ENCODE measurements around the gene IDH3A.

The IDH3A gene

GRCh38 chr15:78212008-78212407 lies 62.8 kb downstream of the IDH3A start:
- TF ChIP-seq, protein P1, sequence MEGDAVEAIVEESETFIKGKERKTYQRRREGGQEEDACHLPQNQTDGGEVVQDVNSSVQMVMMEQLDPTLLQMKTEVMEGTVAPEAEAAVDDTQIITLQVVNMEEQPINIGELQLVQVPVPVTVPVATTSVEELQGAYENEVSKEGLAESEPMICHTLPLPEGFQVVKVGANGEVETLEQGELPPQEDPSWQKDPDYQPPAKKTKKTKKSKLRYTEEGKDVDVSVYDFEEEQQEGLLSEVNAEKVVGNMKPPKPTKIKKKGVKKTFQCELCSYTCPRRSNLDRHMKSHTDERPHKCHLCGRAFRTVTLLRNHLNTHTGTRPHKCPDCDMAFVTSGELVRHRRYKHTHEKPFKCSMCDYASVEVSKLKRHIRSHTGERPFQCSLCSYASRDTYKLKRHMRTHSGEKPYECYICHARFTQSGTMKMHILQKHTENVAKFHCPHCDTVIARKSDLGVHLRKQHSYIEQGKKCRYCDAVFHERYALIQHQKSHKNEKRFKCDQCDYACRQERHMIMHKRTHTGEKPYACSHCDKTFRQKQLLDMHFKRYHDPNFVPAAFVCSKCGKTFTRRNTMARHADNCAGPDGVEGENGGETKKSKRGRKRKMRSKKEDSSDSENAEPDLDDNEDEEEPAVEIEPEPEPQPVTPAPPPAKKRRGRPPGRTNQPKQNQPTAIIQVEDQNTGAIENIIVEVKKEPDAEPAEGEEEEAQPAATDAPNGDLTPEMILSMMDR (IDR thresholded peaks at IDR 0.05; ENCODE audit: low read depth, low read length, missing control alignments): no peak
- H3K4me3 ChIP-seq (ENCODE audit: low read depth, low read length): no peak overlapping the region
- DNase-seq (ENCODE audit: low read depth): no peak

DNA sequence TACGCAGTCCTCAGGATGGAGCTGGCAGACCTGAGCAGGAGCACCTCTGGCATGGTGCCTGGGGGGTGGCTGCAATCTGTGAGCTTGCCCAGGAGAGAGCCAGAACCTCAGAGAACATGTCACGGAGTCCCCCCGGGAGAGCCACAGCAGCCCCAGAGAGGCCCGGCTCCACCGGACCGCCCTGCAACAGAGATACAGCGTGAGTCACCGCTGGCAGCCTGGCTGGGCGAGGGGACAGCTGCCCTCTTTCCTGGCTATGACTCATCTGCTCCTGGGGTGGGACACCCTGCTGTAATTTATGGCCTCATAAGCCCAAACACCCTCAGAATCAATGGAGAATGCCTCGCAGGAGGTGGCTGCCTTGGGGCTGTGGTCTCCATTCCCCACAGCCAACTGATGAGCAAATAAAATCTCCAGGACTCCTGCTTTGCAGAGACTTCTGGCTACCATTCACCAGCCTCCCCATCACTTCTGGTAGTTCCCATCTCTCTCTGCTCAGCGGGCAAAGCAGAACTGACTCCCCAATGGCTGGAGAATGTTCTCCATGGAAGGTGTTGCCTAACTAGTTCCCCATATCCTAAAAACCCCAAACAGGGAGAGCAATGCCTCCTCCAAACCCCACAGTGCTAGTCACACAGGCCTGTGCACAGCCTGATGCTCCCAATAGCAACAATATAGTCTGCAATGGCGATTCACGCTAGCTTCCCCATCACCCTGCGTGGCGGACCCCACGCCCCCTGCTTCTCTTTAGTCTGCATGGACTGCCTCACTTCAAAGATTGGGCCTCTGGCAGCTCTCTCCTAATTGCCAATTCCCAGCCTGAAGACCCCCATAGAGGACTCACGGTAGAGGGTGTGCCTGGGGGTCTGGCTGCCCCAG lies 63.6 kb downstream of the IDH3A start:
- TF ChIP-seq, protein P1 (IDR thresholded peaks at IDR 0.05; ENCODE audit: low read depth, low read length, missing control alignments): no peak
- no peak overlapping the region for H3K4me3 ChIP-seq (ENCODE audit: low read depth, low read length)
- DNase-seq (ENCODE audit: low read depth): no peak

DNA sequence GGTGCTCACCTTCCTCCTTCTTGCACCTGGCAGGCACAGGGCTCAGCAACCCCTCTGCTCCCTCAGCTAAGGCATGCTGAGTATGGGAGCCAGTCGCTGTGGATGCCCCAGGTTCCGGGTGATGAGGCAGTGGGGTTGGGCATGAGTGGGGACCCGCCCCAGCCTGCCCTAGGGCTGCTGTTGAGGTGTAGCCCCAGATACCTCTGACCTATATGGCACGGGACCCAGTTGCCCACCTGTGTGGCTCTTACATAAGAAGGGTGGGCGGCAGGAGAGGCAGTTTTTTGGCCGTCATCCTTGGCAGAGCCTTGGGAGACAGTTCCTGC lies 64.2 kb downstream of the IDH3A start:
- DNase-seq (ENCODE audit: low read depth): no peak
- H3K4me3 ChIP-seq (ENCODE audit: low read depth, low read length): no peak overlapping the region
- TF ChIP-seq, protein P1 (IDR thresholded peaks at IDR 0.05; ENCODE audit: low read depth, low read length, missing control alignments): no peak

DNA sequence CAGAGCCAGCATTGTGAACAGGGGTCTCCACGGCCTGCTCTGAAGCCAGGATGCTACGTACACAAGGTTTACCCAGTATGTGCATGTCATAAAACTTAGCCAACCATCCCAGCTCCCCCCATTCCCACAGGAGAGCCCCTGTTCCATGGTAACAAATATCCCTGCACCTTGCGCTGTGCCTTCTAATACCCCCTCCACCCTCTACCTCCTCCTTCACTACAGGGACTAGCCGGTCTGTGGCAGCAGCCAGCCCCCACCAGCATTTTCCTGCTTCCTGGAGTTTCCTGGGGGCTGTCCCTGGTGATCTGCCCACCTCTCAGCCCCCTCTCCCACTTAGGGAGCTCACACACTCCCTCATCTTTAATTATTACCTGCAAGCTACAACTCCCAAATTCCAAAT lies 64.8 kb downstream of the IDH3A start:
- H3K4me3 ChIP-seq (ENCODE audit: low read depth, low read length): no peak overlapping the region
- DNase-seq (ENCODE audit: low read depth): no peak
- TF ChIP-seq, protein P1 (IDR thresholded peaks at IDR 0.05; ENCODE audit: low read depth, low read length, missing control alignments): no peak

GRCh38 chr15:78216276-78217104 lies 67.3 kb downstream of the IDH3A start:
- no peak overlapping the region for H3K4me3 ChIP-seq (ENCODE audit: low read depth, low read length)
- DNase-seq (ENCODE audit: low read depth): no peak
- TF ChIP-seq, protein P1 (IDR thresholded peaks at IDR 0.05; ENCODE audit: low read depth, low read length, missing control alignments): no peak

- TF ChIP-seq, protein P1 (IDR thresholded peaks at IDR 0.05; ENCODE audit: low read depth, low read length, missing control alignments): no peak
- no peak for DNase-seq (ENCODE audit: low read depth)
- no peak overlapping the region for H3K4me3 ChIP-seq (ENCODE audit: low read depth, low read length)
Measured at GRCh38 chr15:78220713-78221112, 71.6 kb downstream of the IDH3A start.
